Retinal pigment epithelial cell (primary cell): ENCODE results near the gene CDKL1.

Experiments used
- DNase-seq: peaks from one replicate; pipeline ENCODE4 v3.0.0-alpha.2; 2010; ENCODE audit warnings: low read depth
- H3K4me3 ChIP-seq: 2 replicates; pipeline ENCODE4 v1.5.1; 2011; ENCODE audit warnings: mild to moderate bottlenecking, low read length, control low read depth, moderate library complexity
- TF ChIP-seq, protein P1 (sequence below): conservative IDR thresholded peaks from 2 replicates; pipeline ENCODE4 v1.5.1; 2011; ENCODE audit warnings: low read depth, low read length, control low read depth, inconsistent platforms

Gene CDKL1

GRCh38 chr14:50290306-50290705, 106.4 kb downstream of the CDKL1 start:
- H3K4me3 ChIP-seq = no peak overlapping the region
- no peak for DNase-seq
- TF ChIP-seq, protein P1, sequence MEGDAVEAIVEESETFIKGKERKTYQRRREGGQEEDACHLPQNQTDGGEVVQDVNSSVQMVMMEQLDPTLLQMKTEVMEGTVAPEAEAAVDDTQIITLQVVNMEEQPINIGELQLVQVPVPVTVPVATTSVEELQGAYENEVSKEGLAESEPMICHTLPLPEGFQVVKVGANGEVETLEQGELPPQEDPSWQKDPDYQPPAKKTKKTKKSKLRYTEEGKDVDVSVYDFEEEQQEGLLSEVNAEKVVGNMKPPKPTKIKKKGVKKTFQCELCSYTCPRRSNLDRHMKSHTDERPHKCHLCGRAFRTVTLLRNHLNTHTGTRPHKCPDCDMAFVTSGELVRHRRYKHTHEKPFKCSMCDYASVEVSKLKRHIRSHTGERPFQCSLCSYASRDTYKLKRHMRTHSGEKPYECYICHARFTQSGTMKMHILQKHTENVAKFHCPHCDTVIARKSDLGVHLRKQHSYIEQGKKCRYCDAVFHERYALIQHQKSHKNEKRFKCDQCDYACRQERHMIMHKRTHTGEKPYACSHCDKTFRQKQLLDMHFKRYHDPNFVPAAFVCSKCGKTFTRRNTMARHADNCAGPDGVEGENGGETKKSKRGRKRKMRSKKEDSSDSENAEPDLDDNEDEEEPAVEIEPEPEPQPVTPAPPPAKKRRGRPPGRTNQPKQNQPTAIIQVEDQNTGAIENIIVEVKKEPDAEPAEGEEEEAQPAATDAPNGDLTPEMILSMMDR = no peak

GRCh38 chr14:50288146-50288545, 108.5 kb downstream of the CDKL1 start:
- TF ChIP-seq, protein P1 = no peak
- no peak for DNase-seq
- no peak overlapping the region for H3K4me3 ChIP-seq

DNA sequence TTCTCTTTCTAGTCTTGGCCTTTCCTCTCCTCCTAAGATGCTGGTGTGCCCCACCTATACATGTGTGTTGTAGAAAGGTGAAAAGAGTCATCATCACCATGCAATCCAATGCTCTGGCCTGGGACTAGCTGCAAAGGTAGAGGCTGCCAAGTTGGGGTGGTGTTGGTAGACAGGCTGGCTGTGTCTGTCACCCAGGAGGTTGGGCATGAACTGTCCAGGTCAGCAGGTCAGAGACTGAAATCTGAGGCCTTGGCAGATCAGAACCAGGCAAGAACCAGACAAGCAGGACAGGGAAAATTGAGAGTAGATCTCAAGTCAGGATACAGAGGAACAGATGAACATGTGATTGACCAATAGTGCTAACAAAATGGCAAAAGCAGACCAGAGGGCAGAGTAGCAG, 110.8 kb downstream of the CDKL1 start:
- no peak for DNase-seq
- TF ChIP-seq, protein P1 = no peak
- H3K4me3 ChIP-seq = no peak overlapping the region
